ENCODE measurements around the gene BABAM2. TPM values are rescaled to one million over a fixed set of nuclear protein-coding genes. Genes with fewer than 3 reads are reported as not detected.

Gene BABAM2
- total and polyA plus RNA-seq, 10 of the 15 experiments (the other 5 are each of a cell fraction or from before 2014, with no cell fraction given): 30.7 to 59.9 (median 44.5) TPM

DNA sequence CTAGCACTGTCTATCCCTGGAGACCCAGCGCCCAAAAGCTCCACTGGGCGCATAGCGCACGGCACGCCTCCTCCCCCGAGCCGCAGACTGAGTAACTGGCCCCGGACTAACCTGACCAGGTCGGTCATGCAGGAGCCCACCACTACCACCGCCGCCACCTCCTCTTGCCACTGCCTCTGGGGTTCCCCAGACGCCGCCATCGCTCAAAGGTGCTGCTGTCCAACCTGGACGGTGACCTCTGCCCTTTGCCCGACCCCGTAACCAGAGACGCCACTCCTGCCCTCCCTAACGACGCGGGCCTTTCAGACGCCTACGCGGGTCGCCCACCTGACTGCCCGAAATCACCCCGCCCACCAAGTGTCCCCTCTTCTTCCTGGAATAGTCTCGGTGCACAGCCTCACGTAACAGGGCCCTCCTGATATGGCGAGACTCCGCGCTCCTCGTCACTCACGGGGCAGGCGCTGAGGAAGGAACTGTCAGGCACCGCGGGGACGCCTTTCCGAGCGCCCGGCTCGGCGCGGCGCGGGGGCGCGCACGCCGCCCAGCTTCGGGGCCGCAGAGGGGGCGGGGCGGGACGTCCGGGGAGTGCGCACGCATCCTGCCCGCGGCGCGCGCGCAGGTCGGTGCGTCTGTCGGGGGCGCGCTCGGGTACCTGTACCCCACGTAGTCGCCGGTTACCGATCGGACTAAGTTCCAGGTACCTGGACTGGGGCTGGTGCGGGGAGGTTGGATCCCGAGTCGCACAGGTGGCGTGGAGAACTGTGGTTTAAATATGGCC is at the start of gene BABAM2, which contains the start of gene RBKS (continued):
- TF ChIP-seq MEF2A (IDR thresholded peaks at IDR 0.05; ENCODE audit: insufficient read depth, low read depth, low read length) (0 out of 2 replicates have a peak, but pooled peaks have one; percentile 11), HCFC1 (IDR thresholded peaks at IDR 0.05; ENCODE audit: low read length) (peak; percentile 71), TAF1 (IDR thresholded peaks at IDR 0.05; ENCODE audit: borderline replicate concordance, low read depth, low read length) (peak; percentile 27; the same call in 1 of the 2 replicates), DPF2 (IDR thresholded peaks at IDR 0.05) (peak; percentile 67; the same call in 1 of the 2 replicates), YY1 (IDR thresholded peaks at IDR 0.05; ENCODE audit: low read depth, low read length) (peak; percentile 71), MEF2B (IDR thresholded peaks at IDR 0.05; ENCODE audit: partially characterized antibody, poor library complexity, severe bottlenecking) (peak; percentile 17), LARP7 (IDR thresholded peaks at IDR 0.05) (peak; percentile 92), STAT1 (conservative IDR thresholded peaks at IDR 0.05) (peak; percentile 84; the same call in 1 of the 2 replicates), KLF5 (IDR thresholded peaks at IDR 0.05; ENCODE audit: partially characterized antibody) (peak; percentile 86), HSF1 (IDR thresholded peaks at IDR 0.05; ENCODE audit: low read depth, low read length) (0 out of 2 replicates have a peak, but pooled peaks have one; percentile 21), WRNIP1 (IDR thresholded peaks at IDR 0.05; ENCODE audit: borderline replicate concordance, low read depth, low read length) (no peak), EP300 (IDR thresholded peaks at IDR 0.05; ENCODE audit: borderline replicate concordance in 1 of 2, control insufficient read depth in 1 of 2, low read depth in 2 of 2, low read length in 2 of 2) (no peak)
- TF ChIP-seq, protein P1, sequence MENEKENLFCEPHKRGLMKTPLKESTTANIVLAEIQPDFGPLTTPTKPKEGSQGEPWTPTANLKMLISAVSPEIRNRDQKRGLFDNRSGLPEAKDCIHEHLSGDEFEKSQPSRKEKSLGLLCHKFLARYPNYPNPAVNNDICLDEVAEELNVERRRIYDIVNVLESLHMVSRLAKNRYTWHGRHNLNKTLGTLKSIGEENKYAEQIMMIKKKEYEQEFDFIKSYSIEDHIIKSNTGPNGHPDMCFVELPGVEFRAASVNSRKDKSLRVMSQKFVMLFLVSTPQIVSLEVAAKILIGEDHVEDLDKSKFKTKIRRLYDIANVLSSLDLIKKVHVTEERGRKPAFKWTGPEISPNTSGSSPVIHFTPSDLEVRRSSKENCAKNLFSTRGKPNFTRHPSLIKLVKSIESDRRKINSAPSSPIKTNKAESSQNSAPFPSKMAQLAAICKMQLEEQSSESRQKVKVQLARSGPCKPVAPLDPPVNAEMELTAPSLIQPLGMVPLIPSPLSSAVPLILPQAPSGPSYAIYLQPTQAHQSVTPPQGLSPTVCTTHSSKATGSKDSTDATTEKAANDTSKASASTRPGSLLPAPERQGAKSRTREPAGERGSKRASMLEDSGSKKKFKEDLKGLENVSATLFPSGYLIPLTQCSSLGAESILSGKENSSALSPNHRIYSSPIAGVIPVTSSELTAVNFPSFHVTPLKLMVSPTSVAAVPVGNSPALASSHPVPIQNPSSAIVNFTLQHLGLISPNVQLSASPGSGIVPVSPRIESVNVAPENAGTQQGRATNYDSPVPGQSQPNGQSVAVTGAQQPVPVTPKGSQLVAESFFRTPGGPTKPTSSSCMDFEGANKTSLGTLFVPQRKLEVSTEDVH (IDR thresholded peaks at IDR 0.05; ENCODE audit: low read depth, partially characterized antibody): peak; percentile 18
- TF ChIP-seq, protein P2, sequence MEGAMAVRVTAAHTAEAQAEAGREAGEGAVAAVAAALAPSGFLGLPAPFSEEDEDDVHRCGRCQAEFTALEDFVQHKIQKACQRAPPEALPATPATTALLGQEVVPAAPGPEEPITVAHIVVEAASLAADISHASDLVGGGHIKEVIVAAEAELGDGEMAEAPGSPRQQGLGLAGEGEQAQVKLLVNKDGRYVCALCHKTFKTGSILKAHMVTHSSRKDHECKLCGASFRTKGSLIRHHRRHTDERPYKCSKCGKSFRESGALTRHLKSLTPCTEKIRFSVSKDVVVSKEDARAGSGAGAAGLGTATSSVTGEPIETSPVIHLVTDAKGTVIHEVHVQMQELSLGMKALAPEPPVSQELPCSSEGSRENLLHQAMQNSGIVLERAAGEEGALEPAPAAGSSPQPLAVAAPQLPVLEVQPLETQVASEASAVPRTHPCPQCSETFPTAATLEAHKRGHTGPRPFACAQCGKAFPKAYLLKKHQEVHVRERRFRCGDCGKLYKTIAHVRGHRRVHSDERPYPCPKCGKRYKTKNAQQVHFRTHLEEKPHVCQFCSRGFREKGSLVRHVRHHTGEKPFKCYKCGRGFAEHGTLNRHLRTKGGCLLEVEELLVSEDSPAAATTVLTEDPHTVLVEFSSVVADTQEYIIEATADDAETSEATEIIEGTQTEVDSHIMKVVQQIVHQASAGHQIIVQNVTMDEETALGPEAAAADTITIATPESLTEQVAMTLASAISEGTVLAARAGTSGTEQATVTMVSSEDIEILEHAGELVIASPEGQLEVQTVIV (IDR thresholded peaks at IDR 0.05; ENCODE audit: borderline replicate concordance, partially characterized antibody): peak; percentile 47
- TF ChIP-seq, protein P3, sequence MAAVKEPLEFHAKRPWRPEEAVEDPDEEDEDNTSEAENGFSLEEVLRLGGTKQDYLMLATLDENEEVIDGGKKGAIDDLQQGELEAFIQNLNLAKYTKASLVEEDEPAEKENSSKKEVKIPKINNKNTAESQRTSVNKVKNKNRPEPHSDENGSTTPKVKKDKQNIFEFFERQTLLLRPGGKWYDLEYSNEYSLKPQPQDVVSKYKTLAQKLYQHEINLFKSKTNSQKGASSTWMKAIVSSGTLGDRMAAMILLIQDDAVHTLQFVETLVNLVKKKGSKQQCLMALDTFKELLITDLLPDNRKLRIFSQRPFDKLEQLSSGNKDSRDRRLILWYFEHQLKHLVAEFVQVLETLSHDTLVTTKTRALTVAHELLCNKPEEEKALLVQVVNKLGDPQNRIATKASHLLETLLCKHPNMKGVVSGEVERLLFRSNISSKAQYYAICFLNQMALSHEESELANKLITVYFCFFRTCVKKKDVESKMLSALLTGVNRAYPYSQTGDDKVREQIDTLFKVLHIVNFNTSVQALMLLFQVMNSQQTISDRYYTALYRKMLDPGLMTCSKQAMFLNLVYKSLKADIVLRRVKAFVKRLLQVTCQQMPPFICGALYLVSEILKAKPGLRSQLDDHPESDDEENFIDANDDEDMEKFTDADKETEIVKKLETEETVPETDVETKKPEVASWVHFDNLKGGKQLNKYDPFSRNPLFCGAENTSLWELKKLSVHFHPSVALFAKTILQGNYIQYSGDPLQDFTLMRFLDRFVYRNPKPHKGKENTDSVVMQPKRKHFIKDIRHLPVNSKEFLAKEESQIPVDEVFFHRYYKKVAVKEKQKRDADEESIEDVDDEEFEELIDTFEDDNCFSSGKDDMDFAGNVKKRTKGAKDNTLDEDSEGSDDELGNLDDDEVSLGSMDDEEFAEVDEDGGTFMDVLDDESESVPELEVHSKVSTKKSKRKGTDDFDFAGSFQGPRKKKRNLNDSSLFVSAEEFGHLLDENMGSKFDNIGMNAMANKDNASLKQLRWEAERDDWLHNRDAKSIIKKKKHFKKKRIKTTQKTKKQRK (IDR thresholded peaks at IDR 0.05; ENCODE audit: low read depth, low read length): no peak
- TF ChIP-seq, protein P4, sequence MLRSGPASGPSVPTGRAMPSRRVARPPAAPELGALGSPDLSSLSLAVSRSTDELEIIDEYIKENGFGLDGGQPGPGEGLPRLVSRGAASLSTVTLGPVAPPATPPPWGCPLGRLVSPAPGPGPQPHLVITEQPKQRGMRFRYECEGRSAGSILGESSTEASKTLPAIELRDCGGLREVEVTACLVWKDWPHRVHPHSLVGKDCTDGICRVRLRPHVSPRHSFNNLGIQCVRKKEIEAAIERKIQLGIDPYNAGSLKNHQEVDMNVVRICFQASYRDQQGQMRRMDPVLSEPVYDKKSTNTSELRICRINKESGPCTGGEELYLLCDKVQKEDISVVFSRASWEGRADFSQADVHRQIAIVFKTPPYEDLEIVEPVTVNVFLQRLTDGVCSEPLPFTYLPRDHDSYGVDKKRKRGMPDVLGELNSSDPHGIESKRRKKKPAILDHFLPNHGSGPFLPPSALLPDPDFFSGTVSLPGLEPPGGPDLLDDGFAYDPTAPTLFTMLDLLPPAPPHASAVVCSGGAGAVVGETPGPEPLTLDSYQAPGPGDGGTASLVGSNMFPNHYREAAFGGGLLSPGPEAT (IDR thresholded peaks at IDR 0.05; ENCODE audit: low read depth): peak; percentile 44
